ENCODE results near the gene TCHHL1. TPM values are rescaled to one million over a fixed set of nuclear protein-coding genes. Genes with fewer than 3 reads are reported as not detected.
"Not testable (repeated sequence)": the region's sequence is repeated elsewhere in the genome, so short reads cannot be mapped to it uniquely, and the experiment has no call there.

TCHHL1 gene
- total and polyA plus RNA-seq, 9 of the 15 experiments (the other 6 are each of a cell fraction or from before 2014, with no cell fraction given), result not detected

DNA sequence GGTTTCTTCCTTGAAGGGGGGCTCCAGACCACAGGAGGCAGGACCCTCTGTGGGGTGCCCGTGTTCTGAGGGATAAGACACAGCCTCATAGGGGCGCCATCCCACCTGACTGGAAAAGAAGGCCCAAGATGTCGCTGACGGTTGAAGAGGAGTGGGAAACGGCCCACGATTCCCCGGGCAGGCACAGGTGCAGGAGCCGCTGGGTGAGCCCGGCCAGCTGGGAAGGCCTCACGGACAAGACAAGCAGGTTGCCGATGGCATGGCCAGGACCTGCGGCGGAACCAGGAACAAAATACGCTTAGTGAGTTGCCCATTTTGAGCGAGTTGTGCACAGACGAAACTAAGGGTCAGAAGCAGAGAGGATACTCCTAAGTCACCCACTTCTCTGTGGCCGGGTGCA is 8.4 kb downstream of the TCHHL1 start:
- in situ Hi-C loops (cut with MboI); BruUV-seq (replicated peaks): not testable (repeated sequence)

DNA sequence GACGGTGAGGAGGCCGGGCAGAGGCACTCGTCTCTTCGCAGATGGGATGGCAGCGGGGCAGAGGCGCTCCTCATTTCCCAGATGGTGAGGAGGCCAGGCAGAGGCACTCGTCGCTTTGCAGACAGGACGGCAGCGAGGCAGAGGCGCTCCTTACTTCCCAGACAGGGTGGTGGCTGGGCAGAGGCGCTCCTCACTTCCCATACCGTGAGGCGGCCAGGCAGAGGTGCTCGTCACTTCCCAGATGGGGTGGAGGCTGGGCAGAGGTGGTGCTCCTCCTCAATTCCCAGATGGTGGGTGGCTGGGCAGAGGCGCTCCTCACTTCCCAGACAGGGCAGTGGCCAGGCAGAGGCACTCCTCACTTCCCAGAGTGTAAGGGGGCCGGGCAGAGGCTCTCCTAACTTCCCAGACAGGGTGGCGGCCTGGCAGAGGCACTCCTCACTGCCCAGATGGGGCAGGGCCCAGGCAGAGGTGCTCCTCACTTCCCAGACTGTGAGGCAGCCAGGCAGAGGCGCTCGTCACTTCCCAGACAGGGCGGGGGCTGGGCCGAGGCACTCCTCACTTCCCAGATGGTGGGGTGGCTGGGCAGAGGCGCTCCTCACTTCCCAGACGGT is 9.9 kb downstream of the TCHHL1 start:
- intact Hi-C loops (cut with micrococcal nuclease) (no loop called here), in situ Hi-C loops (cut with MboI) (no loop called here)
- Histone ChIP-seq H4K20me1 (replicated peaks; ENCODE audit: control insufficient read depth, insufficient read depth, low read length) (no peaks in the 10 kb centered on the region), H2AFZ (ENCODE audit: low read depth, low read length) (no peak overlapping the region), H3K36me3 (ENCODE audit: control insufficient read depth, insufficient read depth, low read length) (no peaks in the 10 kb centered on the region), H3K4me2 (ENCODE audit: insufficient read depth, low read length) (no peak overlapping the region), H3K27ac (ENCODE audit: extremely low read depth, low read depth, low read length) (no peak overlapping the region), H3K9ac (ENCODE audit: insufficient read depth in 1 of 2, low read depth in 2 of 2, low read length in 2 of 2) (no peak overlapping the region), H3K4me1 (replicated peaks in 1 of 2; ENCODE audit: control insufficient read depth in 2 of 2, insufficient read depth in 2 of 2, low read length in 2 of 2) (no peaks in the 10 kb centered on the region), H3K4me3 (no peak overlapping the region), H3K79me2 (ENCODE audit: control insufficient read depth, insufficient read depth, low read length) (no peaks in the 10 kb centered on the region), H3K9me3 (replicated peaks; ENCODE audit: control insufficient read depth, insufficient read depth, low read depth, low read length) (no peaks in the 10 kb centered on the region), H3K9me1 (ENCODE audit: control insufficient read depth, insufficient read depth, low read length) (no peaks in the 10 kb centered on the region), H3K27me3 (ENCODE audit: control insufficient read depth in 2 of 2, insufficient read depth in 2 of 2, low read length in 2 of 2) (peaks cover 7 to 11% of the 10 kb centered on the region in 2 experiments)
- no TSS peak for BruUV-seq (replicated peaks)
- no peak for DNase-seq (ENCODE audit: extremely low read depth in 1 of 4, low spot score in 3 of 4)
- POLR2A ChIA-PET, result no interaction called here
- WGBS (ENCODE audit: insufficient coverage, low coverage, missing lambda C conversion rate), result 2% methylated on average over 23 of the region's 24 CpGs
- no peak for ATAC-seq
- CTCF ChIA-PET (ENCODE audit: low intra/inter-chr PET ratio), result no interaction called here
- FAIRE-seq, result no peak
- TF ChIP-seq DMBX1 (CRISPR knock-in tag; IDR thresholded peaks at IDR 0.05; ENCODE audit: borderline replicate concordance), result no peak
- TF ChIP-seq, protein P1, sequence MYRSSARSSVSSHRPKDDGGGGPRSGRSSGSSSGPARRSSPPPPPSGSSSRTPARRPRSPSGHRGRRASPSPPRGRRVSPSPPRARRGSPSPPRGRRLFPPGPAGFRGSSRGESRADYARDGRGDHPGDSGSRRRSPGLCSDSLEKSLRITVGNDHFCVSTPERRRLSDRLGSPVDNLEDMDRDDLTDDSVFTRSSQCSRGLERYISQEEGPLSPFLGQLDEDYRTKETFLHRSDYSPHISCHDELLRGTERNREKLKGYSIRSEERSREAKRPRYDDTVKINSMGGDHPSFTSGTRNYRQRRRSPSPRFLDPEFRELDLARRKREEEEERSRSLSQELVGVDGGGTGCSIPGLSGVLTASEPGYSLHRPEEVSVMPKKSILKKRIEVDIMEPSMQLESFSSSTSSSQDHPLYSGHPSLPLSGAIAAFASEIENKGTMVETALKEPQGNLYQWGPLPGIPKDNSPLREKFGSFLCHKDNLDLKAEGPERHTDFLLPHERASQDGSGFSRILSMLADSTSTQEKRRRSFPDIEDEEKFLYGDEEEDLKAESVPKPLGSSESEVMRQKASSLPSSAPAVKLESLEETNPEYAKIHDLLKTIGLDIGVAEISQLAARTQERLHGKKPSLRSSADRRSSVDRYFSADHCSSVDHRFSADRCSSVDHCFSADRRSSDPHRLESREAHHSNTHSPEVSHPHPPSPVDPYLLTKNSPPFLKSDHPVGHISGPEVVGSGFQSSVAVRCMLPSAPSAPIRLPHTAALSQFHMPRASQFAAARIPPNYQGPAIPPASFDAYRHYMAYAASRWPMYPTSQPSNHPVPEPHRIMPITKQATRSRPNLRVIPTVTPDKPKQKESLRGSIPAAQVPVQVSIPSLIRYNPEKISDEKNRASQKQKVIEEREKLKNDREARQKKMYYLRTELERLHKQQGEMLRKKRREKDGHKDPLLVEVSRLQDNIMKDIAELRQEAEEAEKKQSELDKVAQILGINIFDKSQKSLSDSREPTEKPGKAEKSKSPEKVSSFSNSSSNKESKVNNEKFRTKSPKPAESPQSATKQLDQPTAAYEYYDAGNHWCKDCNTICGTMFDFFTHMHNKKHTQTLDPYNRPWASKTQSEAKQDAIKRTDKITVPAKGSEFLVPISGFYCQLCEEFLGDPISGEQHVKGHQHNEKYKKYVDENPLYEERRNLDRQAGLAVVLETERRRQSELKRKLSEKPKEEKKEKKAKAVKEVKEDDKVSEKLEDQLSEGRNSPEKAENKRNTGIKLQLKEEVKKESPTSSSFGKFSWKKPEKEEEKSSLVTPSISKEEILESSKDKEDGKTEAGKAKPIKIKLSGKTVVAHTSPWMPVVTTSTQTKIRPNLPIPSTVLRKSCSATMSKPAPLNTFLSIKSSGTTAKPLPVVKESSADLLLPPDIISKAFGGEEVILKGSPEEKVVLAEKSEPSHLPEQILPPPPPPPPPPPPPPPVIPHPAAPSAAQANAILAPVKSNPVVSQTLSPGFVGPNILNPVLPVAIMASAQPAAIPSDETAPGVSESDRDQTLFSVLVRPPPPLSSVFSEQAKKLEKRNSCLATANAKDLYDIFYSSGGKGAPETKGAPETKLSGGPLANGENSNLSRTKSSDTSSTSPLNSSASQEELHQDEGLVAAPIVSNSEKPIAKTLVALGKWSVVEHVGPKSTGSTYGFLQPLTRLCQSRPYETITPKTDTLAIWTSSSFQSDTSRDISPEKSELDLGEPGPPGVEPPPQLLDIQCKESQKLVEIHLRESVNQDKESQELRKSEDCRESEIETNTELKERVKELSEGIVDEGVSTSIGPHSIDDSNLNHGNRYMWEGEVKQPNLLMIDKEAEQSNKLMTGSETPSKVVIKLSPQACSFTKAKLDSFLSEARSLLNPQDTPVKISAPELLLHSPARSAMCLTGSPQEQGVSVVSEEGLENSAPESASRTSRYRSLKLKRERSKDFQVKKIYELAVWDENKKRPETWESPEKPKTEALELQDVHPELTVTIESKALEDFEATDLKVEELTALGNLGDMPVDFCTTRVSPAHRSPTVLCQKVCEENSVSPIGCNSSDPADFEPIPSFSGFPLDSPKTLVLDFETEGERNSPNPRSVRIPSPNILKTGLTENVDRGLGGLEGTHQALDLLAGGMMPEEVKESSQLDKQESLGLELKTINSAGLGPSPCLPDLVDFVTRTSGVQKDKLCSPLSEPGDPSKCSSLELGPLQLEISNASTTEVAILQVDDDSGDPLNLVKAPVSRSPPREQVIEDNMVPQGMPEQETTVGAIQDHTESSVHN (IDR thresholded peaks at IDR 0.05; ENCODE audit: borderline replicate concordance in 1 of 2, low read depth in 1 of 2), result no peak
- TF ChIP-seq HNRNPH1 (optimal IDR thresholded peaks at IDR 0.05; ENCODE audit: low read depth, low read length), result no peak
- TF ChIP-seq CBX5 (IDR thresholded peaks at IDR 0.05; ENCODE audit: borderline replicate concordance, low read depth), result no peak
- no peak for TF ChIP-seq CCNT2 (IDR thresholded peaks at IDR 0.05; ENCODE audit: borderline replicate concordance, extremely low read depth, insufficient read length, low read depth, low read length)
- TF ChIP-seq BRF1 (IDR thresholded peaks at IDR 0.05; ENCODE audit: borderline replicate concordance, extremely low read depth, insufficient read length), result no peak
- TF ChIP-seq EGR1 (conservative IDR thresholded peaks at IDR 0.05), result no peak

More for the DNA sequence above, 8.4 kb downstream of the TCHHL1 start:
- FAIRE-seq; H2AFZ ChIP-seq (ENCODE audit: low read depth, low read length); H3K27ac ChIP-seq (ENCODE audit: extremely low read depth, low read depth, low read length); H3K9me1 ChIP-seq (ENCODE audit: control insufficient read depth, insufficient read depth, low read length); H3K36me3 ChIP-seq (ENCODE audit: control insufficient read depth, insufficient read depth, low read length); H3K4me2 ChIP-seq (ENCODE audit: insufficient read depth, low read length); H3K9ac ChIP-seq (ENCODE audit: insufficient read depth in 1 of 2, low read depth in 2 of 2, low read length in 2 of 2); DNase-seq (ENCODE audit: extremely low read depth in 1 of 4, low spot score in 3 of 4); H3K4me1 ChIP-seq (replicated peaks in 1 of 2; ENCODE audit: control insufficient read depth in 2 of 2, insufficient read depth in 2 of 2, low read length in 2 of 2); CTCF ChIA-PET (ENCODE audit: low intra/inter-chr PET ratio); intact Hi-C loops (cut with micrococcal nuclease); H3K4me3 ChIP-seq; H4K20me1 ChIP-seq (replicated peaks; ENCODE audit: control insufficient read depth, insufficient read depth, low read length); H3K79me2 ChIP-seq (ENCODE audit: control insufficient read depth, insufficient read depth, low read length); ATAC-seq; POLR2A ChIA-PET; H3K9me3 ChIP-seq (replicated peaks; ENCODE audit: control insufficient read depth, insufficient read depth, low read depth, low read length): not testable (repeated sequence)
- WGBS (ENCODE audit: insufficient coverage, low coverage, missing lambda C conversion rate), result 0% methylated on average over 14 of the region's 17 CpGs
- peaks cover 7 to 11% of the 10 kb centered on the region in 2 experiments; a peak in 4 of 5 replicates for H3K27me3 ChIP-seq (ENCODE audit: control insufficient read depth in 2 of 2, insufficient read depth in 2 of 2, low read length in 2 of 2)
